B cell (primary cell): ENCODE results near the gene TTC23L.

Source experiments
- EZH2 ChIP-seq: IDR thresholded peaks from 2 replicates; pipeline ENCODE4 v1.6.1; 2012; ENCODE audit warnings: borderline replicate concordance, low read depth, mild to moderate bottlenecking, moderate library complexity, low read length; ENCODE audit not compliant: insufficient read depth, poor library complexity, severe bottlenecking
- TF ChIP-seq, protein P1 (sequence below): fragments of 200-600 bp; IDR thresholded peaks from one replicate; pipeline ENCODE4 v1.8.0; 2022; ENCODE audit warnings: antibody characterized with exemption, mild to moderate bottlenecking

DNA sequence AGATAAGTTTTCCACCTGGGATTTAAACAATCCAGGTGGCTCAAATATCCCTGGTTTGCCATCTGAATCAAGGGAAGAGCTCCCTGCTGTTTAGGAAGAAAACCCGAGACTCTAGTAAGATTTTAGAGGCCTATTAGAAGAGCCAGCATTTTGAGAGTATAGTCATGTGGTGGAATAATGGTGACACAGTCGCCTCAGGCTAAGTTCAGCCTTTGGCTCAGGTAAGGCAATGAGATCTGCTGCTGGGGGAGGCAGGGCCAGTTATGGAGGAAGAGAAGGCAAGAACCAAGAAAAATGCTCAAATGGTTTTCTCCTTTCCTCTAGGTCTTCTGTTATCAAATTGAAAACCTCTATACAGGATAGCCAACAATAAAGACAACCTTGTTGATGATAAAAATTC, 60.1 kb downstream of the TTC23L start:
- no peak for TF ChIP-seq EZH2
- TF ChIP-seq, protein P1, sequence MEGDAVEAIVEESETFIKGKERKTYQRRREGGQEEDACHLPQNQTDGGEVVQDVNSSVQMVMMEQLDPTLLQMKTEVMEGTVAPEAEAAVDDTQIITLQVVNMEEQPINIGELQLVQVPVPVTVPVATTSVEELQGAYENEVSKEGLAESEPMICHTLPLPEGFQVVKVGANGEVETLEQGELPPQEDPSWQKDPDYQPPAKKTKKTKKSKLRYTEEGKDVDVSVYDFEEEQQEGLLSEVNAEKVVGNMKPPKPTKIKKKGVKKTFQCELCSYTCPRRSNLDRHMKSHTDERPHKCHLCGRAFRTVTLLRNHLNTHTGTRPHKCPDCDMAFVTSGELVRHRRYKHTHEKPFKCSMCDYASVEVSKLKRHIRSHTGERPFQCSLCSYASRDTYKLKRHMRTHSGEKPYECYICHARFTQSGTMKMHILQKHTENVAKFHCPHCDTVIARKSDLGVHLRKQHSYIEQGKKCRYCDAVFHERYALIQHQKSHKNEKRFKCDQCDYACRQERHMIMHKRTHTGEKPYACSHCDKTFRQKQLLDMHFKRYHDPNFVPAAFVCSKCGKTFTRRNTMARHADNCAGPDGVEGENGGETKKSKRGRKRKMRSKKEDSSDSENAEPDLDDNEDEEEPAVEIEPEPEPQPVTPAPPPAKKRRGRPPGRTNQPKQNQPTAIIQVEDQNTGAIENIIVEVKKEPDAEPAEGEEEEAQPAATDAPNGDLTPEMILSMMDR: no peak
